GM21381 (cell line): ENCODE results near the gene ACOT9.
"Not testable (repeated sequence)": the region's sequence is repeated elsewhere in the genome, so short reads cannot be mapped to it uniquely, and the experiment has no call there.

Experiments
- ATAC-seq: cut with Tn5 transposase; IDR thresholded peaks from one replicate; pipeline ENCODE4 v1.9.1; 2021; ENCODE audit warnings: mild to moderate bottlenecking, moderate library complexity; ENCODE audit not compliant: unreplicated experiment

ACOT9 gene

DNA sequence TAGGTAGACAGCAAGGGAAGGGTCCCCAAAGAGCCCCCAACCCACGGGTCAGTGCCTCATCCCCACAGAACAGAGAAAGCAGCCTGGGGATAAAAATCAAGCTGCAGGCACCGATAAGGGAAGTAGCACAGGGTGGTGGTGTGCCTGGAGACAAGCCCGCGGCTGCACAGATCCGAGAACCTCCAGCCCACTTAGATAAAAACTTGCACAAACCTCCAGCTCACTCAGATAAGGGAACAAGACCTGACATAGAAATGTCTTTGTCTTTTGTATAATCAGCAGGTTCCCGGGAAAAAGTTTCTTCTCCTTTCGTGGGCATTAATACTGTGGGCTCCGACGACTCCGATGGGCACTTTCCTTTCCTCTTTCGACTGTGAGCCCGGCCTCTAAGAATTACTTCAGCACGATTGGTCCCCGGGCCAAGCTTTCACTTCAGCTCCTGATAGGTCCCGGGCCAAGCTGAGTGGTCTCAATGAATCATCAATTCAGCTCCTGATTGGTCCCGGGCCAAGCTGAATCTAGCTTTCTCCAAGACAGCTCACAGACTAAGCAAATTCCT is 43.4 kb downstream of the ACOT9 start:
- no peak for ATAC-seq

DNA sequence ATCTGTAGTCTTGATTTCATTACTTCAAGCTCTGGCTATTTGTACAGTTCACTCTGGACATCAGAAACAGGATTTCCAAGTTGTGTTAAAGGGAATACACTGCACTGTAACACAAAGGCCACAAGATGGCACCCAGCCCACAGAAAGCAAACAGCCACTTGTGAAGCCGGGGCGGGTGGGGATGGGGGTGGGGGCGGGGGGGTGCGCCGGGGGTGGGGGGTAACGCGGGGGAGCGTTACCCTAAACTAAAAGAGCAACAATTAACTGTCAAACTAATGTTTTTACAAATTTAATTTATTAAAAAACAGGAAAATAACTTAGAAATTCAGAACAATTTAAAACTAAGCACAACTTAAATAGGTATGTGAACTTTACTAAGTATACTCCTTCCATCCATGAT is 48.5 kb downstream of the ACOT9 start:
- no peak for ATAC-seq

DNA sequence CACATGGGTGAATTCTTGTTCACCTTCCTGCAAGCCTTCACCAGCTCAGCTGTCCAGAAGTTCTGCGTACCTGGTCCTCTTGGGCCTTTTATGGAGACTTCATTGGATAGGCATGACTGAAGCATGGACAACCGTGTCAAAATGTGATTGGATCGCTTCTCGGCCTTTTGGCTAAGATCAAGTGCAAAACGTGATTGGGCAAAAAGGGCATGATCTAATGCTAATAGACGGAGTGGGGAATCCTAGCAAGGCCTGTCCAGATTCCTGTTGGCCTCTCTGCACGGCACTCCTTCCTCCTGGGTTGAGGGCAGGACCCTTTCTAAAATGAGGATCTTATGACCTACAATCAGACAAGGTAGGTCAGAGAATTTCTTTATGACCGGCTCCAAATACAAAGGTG is 50.9 kb downstream of the ACOT9 start:
- no peak for ATAC-seq

DNA sequence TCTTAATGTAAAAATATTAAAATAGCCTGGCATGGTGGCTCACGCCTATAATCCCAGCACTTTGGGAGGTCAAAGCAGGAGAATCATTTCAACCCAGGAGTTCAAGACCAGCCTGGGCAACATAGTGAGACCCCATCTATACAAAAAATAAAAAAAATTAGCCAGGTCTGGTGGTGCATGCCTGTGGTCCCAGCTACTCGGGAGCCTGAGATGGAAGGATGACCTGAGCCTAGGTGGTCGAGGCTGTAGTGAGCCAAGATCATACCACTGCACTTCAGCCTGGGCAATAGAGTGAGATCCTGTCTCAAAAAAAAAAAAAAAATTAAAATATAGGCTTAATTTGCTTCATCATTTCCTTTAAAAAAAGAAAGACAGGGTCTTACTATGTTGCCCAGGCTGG is 66.6 kb downstream of the ACOT9 start:
- ATAC-seq, result not testable (repeated sequence)

DNA sequence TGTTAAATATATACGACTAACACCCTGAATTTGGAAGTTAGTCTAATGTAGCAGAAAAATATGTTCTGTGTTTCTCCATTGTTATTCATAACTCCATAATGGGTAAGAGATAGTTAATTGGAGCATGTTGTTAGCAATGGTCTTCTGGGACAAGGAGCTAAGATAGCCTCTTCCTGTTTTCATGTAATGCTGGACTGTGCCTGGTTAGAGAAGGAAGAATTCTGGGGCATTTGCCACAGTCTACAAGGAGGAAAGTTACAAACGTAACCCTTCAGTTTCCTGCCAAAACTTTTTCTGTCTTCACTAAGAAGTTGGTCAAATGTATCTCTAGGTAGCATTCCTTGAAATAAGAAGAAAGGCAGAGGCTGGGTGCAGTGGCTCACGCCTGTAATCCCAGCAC is 70.0 kb downstream of the ACOT9 start:
- no peak for ATAC-seq

DNA sequence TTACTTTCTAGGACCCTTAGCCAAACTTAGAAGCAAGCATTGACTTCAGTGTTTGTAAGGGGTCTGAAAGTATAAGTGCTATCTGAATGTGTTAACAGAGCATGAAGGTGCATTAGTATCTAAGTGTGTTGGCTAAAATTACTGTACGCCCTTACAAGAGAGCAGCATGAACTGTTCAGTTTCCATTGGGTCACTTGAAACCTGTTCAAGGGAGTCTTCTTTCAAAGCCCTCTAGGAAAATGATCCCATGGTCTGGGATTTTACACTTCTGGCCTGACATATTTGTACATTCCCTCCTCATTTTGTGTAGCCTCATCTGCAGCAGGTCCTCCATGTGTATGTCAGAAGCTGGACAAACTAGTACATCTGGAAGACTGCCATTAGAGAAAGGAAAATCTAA is 72.5 kb downstream of the ACOT9 start:
- no peak for ATAC-seq

DNA sequence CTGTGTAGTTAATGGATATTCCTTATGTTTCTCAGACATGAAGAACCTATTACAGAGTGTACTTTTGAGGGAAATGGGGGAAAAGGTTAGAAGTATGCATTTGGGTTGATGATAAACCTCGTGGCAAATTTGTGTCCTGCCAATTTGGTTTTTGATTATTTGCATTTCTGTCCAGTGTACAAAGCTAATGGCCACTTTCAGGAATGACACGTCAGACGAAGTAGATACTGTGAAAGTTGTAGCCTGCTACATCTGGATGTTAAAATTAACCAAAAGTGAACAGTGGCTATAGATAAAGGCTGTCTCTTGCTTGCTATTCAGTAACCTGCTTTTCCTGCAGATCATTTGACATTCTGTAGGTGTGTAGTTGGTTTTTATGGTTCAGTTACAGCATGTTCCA is 74.7 kb downstream of the ACOT9 start:
- ATAC-seq, result peak; percentile 49

DNA sequence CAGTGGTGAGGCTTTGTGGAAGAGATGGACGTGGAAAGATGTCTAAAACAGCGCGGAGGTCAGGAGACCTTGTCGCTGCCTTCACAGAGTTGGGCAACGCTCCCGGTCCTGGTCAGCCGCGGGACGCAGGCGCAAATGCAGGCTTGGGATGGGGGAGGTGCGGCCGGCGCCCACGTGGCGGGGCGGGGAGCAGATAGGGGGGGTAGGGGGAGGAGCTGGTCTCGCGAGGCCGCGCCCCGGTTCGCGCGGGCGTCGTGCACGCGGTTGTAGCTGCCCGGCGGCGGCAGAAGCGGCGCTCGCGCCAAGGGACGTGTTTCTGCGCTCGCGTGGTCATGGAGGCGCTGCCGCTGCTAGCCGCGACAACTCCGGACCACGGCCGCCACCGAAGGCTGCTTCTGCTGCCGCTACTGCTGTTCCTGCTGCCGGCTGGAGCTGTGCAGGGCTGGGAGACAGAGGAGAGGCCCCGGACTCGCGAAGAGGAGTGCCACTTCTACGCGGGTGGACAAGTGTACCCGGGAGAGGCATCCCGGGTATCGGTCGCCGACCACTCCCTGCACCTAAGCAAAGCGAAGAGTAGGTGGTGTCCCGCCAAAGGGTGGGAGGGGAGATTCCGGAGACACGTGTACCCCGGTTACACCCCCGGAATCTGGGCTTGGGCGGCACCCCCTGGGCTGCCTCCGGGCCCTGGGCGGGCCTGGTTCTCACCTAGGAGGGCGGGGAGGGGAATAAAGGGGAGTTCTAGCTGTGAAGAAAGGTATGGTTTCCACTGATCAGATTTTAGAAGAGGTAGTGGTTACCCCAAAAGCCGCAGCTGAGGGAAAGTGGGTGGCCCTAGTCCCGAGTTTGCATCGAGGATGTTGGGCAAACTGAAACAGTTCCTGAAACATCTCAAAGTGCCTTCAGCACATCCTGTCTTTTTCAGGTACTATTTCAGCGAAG is 75.6 kb downstream of the ACOT9 start, which contains the start of gene PRDX4:
PRDX4 (plus strand) TSS at position 255 of the 939 bp plus-strand sequence; CDS start at position 333, 78 bp downstream.
- ATAC-seq, result peak; percentile 62

DNA sequence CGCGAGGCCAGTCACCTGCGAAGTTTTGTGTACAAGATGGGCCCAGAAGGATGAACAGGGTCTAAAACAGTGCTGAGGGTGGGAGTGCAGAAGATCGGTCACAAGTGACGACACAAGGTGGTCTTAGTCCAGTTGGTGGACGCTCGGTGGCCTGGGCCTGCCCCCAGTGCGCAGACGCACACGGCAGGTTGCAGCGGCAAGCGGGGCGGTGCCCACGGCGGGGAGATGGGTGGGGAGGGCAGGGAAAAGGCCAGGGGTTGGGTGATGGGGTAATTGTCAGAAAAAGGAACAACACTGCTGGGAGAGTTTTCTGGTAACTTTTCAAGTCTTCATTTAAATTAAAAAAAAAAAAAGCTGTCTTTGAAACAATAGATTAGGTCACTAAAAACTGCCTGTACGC is 76.8 kb downstream of the ACOT9 start:
- no peak for ATAC-seq

DNA sequence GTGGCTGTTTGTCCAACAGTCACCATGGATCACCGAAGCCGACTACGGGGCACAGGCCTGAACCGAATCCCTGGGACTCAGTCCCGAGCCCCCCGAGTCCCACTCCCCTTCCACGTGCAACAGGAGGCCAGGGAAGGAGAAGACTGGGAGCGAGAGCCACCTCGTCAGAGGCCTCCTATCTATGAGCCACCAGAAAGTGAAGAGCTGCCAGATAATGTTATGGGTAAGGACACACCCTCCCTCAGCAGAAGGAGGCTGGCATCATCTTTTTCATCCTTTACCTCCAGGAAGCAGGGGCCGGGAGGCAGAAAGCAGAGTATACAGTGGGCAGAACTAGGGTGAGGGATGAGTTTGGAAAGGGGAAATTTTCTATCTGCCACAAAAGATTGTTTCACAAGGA is 78.6 kb downstream of the ACOT9 start:
- no peak for ATAC-seq

DNA sequence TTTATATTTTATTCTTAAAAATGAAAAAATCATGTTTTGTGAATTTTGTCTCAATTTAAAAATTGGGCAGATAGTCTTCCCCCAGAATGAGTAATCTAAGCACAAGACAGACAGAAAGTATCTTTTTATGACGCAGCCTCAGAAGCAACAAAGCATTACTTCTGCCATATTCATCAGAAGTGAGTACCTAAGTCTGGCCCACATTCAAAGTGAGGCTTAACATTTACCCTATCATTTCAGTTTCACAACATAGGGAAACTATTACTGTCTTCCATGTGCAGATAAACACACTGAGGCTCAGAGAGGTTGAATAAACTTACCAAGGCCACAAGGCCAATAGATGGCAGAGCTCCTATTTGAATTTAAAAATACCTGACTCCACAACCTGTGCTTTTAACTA is 80.2 kb downstream of the ACOT9 start:
- peak; percentile 29 for ATAC-seq

DNA sequence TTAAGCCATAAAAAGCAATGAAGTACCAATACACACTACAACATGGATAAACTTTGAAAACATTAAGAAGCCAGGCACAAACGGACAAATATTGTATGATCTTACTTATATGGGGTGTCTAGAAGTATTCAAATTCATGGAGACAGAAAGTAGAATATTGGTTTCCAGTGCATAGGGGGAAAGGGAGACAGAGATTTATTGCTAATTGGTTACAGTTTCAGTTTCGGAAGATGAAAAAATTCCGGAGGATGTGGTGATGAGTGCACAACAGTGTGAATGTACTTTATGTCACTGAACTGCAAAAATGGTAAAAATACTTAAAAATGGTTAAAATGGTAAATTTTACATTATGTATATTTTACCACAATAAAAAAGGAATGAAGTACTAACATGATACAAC is 80.9 kb downstream of the ACOT9 start:
- ATAC-seq, result peak; percentile 47

DNA sequence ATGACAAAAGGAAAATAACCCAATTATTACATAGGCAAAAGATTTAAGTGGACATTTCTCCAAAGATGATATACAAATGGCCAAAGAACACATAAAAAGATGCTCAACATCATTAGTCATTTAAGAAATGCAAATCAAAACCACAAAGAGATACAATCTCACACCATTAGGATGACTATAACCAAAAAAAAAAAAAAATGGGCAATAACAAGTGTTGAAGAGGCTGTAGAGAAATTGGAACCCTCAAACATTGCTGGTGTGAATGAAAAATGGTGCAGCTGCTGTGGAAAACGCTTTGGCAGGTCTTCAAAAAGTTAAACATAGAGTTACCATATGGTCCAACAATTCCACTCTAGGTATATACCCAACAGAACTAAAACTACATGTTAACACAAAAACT is 81.4 kb downstream of the ACOT9 start:
- no peak for ATAC-seq

DNA sequence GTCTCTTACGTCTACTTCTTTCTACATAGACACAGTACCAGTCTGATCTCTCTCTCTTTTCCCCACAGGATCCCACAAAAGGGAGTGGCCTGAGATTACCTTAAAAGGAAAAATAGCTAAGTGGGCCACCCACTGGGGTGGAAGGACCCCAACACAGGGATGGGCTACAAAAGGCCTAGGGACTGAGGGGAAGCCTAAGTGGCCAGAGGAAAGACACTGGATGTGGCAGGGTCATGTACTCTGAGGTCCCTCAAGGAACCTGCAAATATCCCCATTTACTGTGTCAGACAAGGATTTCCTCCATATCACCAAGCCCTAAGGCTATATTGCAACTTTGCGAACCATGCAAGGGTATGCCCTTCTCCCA is 82.3 kb downstream of the ACOT9 start:
- ATAC-seq, result no peak

DNA sequence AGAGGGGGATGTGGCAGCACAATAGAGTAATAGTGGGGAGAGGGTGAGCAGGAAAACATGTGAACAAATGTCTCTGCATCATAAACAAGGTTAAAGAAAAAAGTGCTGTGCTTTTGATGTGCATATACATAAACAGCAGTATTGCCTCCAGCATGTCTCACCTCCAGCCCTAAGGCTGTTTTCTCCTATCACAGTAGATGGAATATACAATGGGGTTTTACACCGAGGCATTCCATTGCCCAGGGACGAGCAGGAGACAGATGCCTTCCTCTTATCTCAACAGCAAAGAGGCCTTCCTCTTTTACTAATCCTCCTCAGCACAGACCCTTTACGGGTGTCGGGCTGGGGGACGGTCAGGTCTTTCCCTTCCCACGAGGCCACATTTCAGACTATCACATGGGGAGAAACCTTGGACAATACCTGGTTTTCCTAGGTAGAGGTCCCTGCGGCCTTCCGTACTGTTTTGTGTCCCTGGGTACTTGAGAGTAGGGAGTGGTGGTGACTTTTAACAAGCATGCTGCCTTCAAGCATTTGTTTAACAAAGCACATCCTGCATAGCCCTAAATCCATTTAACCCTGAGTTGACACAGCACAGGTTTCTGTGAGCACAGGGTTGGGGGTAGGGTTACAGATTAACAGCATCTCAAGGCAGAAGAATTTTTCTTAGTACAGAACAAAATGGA is 82.9 kb downstream of the ACOT9 start:
- not testable (repeated sequence) for ATAC-seq

DNA sequence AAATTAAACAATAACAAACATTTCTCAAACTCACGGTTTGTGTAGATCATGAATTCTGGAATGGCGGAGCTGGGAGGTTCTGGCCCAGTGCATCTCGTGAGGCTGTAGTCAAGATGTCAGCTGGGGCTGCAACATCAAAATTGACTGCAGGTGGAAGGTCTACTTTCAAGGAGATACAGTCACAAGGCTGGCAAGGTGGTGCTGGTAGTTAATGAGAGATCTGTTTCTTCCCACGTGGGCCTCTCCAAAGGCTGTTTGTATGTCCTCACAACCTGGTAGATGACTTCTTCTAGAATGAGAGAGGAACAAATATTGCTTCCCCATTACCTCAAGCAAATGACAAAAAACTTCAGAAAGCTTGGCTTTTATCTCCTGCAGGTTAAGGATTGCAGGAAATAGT is 83.7 kb downstream of the ACOT9 start:
- ATAC-seq, result no peak

DNA sequence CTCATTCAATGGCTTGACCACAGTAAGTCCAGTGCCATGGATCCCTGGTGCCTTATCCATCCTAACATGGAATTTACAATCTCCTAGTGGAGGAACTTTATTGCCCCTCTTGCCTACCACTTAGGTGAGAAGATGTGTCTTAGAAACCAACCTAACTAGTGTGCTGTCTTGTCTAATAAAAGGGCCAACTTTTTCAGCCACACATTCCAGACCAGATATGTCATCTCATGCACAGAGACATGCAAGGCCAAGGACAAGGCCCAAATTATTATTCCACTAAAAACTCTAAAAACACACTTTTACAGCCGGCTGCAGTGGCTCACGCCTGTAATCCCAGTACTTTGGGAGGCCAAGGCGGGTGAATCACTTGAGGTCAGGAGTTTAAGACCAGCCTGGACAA is 86.4 kb downstream of the ACOT9 start:
- no peak for ATAC-seq

DNA sequence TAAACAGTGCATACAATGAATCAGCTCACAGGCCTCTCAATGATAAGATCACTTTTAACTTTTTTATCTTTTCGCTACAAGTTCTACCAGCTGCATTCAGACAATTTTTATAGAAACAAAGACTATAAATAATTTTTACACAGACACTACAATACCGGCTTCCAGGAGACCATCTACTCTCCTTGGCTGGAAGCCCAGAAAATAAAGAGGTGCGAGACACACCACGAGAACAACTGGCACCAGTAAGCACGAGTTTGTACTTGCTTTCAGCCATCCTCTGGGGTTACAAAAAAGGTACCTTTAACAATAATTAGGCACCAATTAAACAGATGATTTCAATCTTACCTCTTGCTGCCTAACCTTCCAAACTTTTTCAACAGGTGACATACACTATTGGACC is 87.0 kb downstream of the ACOT9 start:
- no peak for ATAC-seq
